HCT116 (cell line): ENCODE data around the gene PON1.

Source experiments
- EZH2phosphoT487 ChIP-seq: fragments of 200-600 bp; IDR thresholded peaks from 2 replicates; pipeline ENCODE4 v1.6.1; 2018; ENCODE audit warnings: antibody characterized with exemption, borderline replicate concordance
- JUND ChIP-seq: IDR thresholded peaks from 2 replicates; pipeline ENCODE4 v1.6.1; 2012
- POLR2AphosphoS5 ChIP-seq: IDR thresholded peaks from 2 replicates; pipeline ENCODE4 v1.6.1; 2011; ENCODE audit warnings: mild to moderate bottlenecking, low read depth, low read length, moderate library complexity
- SRF ChIP-seq: IDR thresholded peaks from 2 replicates; pipeline ENCODE4 v1.6.1; 2012; ENCODE audit warnings: low read depth
- TF ChIP-seq, protein P1 (sequence below), 3 experiments: fragments of 200-600 bp in 1 of 3; sonication (generic) in 1 of 3; IDR thresholded peaks in 2 of 3; conservative IDR thresholded peaks in 1 of 3; 2 replicates each; pipeline ENCODE4 v1.5.1; 2012 to 2017; ENCODE audit warnings: low read depth in 2 of 3, low read length in 2 of 3, antibody characterized with exemption in 1 of 3, borderline replicate concordance in 1 of 3, control low read depth in 1 of 3, mild to moderate bottlenecking in 1 of 3, mixed read lengths in 1 of 3, mixed run types in 1 of 3, moderate library complexity in 1 of 3; ENCODE audit not compliant: insufficient read depth in 1 of 3
- TF ChIP-seq, protein P2 (sequence below): IDR thresholded peaks from 2 replicates; pipeline ENCODE4 v1.6.1; 2012; ENCODE audit warnings: low read depth

DNA sequence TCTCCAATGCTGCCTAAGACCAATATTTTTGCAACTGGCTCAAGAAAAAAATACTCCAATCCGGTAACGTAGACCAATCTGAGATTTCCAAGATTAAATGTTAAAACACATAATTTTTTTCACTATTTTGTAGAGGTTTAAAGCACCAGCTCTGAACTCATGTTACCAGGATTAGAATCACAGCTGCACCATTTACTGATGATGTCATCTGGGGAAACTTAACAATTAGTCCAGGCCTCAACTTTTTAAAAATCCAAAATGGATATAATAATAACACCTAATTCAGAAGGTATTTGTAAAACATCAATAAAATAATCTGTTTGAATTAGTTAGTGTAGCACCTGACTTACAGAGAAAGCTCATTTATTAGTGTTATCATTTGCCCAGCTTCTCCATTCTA, 14.4 kb downstream of the PON1 start:
- TF ChIP-seq EZH2phosphoT487 (no peak), SRF (no peak), POLR2AphosphoS5 (no peak), JUND (no peak)
- TF ChIP-seq, protein P1, sequence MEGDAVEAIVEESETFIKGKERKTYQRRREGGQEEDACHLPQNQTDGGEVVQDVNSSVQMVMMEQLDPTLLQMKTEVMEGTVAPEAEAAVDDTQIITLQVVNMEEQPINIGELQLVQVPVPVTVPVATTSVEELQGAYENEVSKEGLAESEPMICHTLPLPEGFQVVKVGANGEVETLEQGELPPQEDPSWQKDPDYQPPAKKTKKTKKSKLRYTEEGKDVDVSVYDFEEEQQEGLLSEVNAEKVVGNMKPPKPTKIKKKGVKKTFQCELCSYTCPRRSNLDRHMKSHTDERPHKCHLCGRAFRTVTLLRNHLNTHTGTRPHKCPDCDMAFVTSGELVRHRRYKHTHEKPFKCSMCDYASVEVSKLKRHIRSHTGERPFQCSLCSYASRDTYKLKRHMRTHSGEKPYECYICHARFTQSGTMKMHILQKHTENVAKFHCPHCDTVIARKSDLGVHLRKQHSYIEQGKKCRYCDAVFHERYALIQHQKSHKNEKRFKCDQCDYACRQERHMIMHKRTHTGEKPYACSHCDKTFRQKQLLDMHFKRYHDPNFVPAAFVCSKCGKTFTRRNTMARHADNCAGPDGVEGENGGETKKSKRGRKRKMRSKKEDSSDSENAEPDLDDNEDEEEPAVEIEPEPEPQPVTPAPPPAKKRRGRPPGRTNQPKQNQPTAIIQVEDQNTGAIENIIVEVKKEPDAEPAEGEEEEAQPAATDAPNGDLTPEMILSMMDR (IDR thresholded peaks at IDR 0.05 in 2 of 3, conservative IDR thresholded peaks at IDR 0.05 in 1 of 3; ENCODE audit: borderline replicate concordance in 1 of 3, insufficient read depth in 1 of 3, low read depth in 2 of 3, low read length in 2 of 3), result no peak
- TF ChIP-seq, protein P2, sequence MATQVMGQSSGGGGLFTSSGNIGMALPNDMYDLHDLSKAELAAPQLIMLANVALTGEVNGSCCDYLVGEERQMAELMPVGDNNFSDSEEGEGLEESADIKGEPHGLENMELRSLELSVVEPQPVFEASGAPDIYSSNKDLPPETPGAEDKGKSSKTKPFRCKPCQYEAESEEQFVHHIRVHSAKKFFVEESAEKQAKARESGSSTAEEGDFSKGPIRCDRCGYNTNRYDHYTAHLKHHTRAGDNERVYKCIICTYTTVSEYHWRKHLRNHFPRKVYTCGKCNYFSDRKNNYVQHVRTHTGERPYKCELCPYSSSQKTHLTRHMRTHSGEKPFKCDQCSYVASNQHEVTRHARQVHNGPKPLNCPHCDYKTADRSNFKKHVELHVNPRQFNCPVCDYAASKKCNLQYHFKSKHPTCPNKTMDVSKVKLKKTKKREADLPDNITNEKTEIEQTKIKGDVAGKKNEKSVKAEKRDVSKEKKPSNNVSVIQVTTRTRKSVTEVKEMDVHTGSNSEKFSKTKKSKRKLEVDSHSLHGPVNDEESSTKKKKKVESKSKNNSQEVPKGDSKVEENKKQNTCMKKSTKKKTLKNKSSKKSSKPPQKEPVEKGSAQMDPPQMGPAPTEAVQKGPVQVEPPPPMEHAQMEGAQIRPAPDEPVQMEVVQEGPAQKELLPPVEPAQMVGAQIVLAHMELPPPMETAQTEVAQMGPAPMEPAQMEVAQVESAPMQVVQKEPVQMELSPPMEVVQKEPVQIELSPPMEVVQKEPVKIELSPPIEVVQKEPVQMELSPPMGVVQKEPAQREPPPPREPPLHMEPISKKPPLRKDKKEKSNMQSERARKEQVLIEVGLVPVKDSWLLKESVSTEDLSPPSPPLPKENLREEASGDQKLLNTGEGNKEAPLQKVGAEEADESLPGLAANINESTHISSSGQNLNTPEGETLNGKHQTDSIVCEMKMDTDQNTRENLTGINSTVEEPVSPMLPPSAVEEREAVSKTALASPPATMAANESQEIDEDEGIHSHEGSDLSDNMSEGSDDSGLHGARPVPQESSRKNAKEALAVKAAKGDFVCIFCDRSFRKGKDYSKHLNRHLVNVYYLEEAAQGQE, result no peak
